ENCODE results near the gene RDH16. TPM values are rescaled to one million over a fixed set of nuclear protein-coding genes. Genes with fewer than 3 reads are reported as not detected.
"Not testable (repeated sequence)": the region's sequence is repeated elsewhere in the genome, so short reads cannot be mapped to it uniquely, and the experiment has no call there.

The RDH16 gene
- polyA plus RNA-seq, 3 donors = 0.47 TPM; not detected in 2

GRCh38 chr12:56963557-56963956, 6.1 kb upstream of the RDH16 start:
- H3K9me3 ChIP-seq (replicated peaks in 1 of 2; ENCODE audit: control insufficient read depth in 1 of 2, insufficient read depth in 1 of 2, low read length in 2 of 2); H3K4me3 Mint-ChIP-seq; DNase-seq; H3K4me2 ChIP-seq (replicated peaks; ENCODE audit: extremely low read depth, low read length, poor library complexity, severe bottlenecking); H3K79me2 ChIP-seq (ENCODE audit: insufficient read depth, low read length); H3K4me1 ChIP-seq (ENCODE audit: control insufficient read depth in 1 of 2, insufficient read depth in 2 of 2, low read length in 2 of 2); intact Hi-C loops (cut with micrococcal nuclease); H3K27me3 ChIP-seq (ENCODE audit: control insufficient read depth in 2 of 2, insufficient read depth in 2 of 2, low read length in 2 of 2); H3K4me1 Mint-ChIP-seq; H3K36me3 Mint-ChIP-seq; H3K36me3 ChIP-seq (replicated peaks in 1 of 2; ENCODE audit: control insufficient read depth in 1 of 2, insufficient read depth in 2 of 2, low read length in 2 of 2); H3K9ac ChIP-seq (ENCODE audit: insufficient read depth, low read length, poor library complexity, severe bottlenecking); H3K4me3 ChIP-seq (replicated peaks in 1 of 3; ENCODE audit: low read depth in 2 of 3, low read length in 3 of 3); H2AFZ ChIP-seq (ENCODE audit: insufficient read depth, low read depth, low read length, poor library complexity, severe bottlenecking); H3K27ac ChIP-seq (ENCODE audit: low read depth in 1 of 2, low read length in 2 of 2); H4K20me1 ChIP-seq (ENCODE audit: insufficient read depth, low read length); H3K27ac Mint-ChIP-seq: not testable (repeated sequence)
- H3K27me3 Mint-ChIP-seq (ENCODE audit: low read depth in 3 of 3) = peaks cover 3 to 11% (median 7%) of the 10 kb centered on the region in 3 donors
- peaks cover 11 to 36% (median 20%) of the 10 kb centered on the region in 7 donors for H3K9me3 Mint-ChIP-seq
- WGBS (ENCODE audit: insufficient coverage) = 100% methylated on average over 1 of the region's 27 CpGs

- H3K36me3 Mint-ChIP-seq; H3K4me3 ChIP-seq (replicated peaks in 1 of 3; ENCODE audit: low read depth in 2 of 3, low read length in 3 of 3); H3K4me2 ChIP-seq (replicated peaks; ENCODE audit: extremely low read depth, low read length, poor library complexity, severe bottlenecking); H3K27me3 ChIP-seq (ENCODE audit: control insufficient read depth in 2 of 2, insufficient read depth in 2 of 2, low read length in 2 of 2); H3K9ac ChIP-seq (ENCODE audit: insufficient read depth, low read length, poor library complexity, severe bottlenecking); H2AFZ ChIP-seq (ENCODE audit: insufficient read depth, low read depth, low read length, poor library complexity, severe bottlenecking); H3K4me1 ChIP-seq (ENCODE audit: control insufficient read depth in 1 of 2, insufficient read depth in 2 of 2, low read length in 2 of 2); H3K27ac ChIP-seq (ENCODE audit: low read depth in 1 of 2, low read length in 2 of 2); H4K20me1 ChIP-seq (ENCODE audit: insufficient read depth, low read length); H3K36me3 ChIP-seq (replicated peaks in 1 of 2; ENCODE audit: control insufficient read depth in 1 of 2, insufficient read depth in 2 of 2, low read length in 2 of 2); H3K79me2 ChIP-seq (ENCODE audit: insufficient read depth, low read length); intact Hi-C loops (cut with micrococcal nuclease); H3K27ac Mint-ChIP-seq; H3K4me1 Mint-ChIP-seq; H3K4me3 Mint-ChIP-seq; DNase-seq; H3K27me3 Mint-ChIP-seq (ENCODE audit: low read depth in 3 of 3): not testable (repeated sequence)
- no CpG with 5 or more reads among the region's 4 CpGs for WGBS (ENCODE audit: insufficient coverage)
- H3K9me3 ChIP-seq (replicated peaks in 1 of 2; ENCODE audit: control insufficient read depth in 1 of 2, insufficient read depth in 1 of 2, low read length in 2 of 2) = peaks cover 10 to 13% of the 10 kb centered on the region in 2 donors
- H3K9me3 Mint-ChIP-seq = peaks cover 17 to 45% (median 29%) of the 10 kb centered on the region in 7 donors
Observed at GRCh38 chr12:56962247-56962646, 4.8 kb upstream of the RDH16 start.

GRCh38 chr12:56958422-56958821, 1.0 kb upstream of the RDH16 start:
- Histone ChIP-seq H3K36me3 (replicated peaks in 1 of 2; ENCODE audit: control insufficient read depth in 1 of 2, insufficient read depth in 2 of 2, low read length in 2 of 2) (no peaks in the 10 kb centered on the region), H4K20me1 (ENCODE audit: insufficient read depth, low read length) (no peaks in the 10 kb centered on the region), H3K4me3 (replicated peaks in 1 of 3; ENCODE audit: low read depth in 2 of 3, low read length in 3 of 3) (no peak overlapping the region), H2AFZ (ENCODE audit: insufficient read depth, low read depth, low read length, poor library complexity, severe bottlenecking) (no peak overlapping the region), H3K27me3 (ENCODE audit: control insufficient read depth in 2 of 2, insufficient read depth in 2 of 2, low read length in 2 of 2) (no peaks in the 10 kb centered on the region), H3K4me2 (replicated peaks; ENCODE audit: extremely low read depth, low read length, poor library complexity, severe bottlenecking) (no peak overlapping the region), H3K9ac (ENCODE audit: insufficient read depth, low read length, poor library complexity, severe bottlenecking) (no peak overlapping the region), H3K4me1 (ENCODE audit: control insufficient read depth in 1 of 2, insufficient read depth in 2 of 2, low read length in 2 of 2) (no peaks in the 10 kb centered on the region), H3K27ac (ENCODE audit: low read depth in 1 of 2, low read length in 2 of 2) (no peak overlapping the region), H3K9me3 (replicated peaks in 1 of 2; ENCODE audit: control insufficient read depth in 1 of 2, insufficient read depth in 1 of 2, low read length in 2 of 2) (peaks cover 10 to 13% of the 10 kb centered on the region in 2 donors), H3K79me2 (ENCODE audit: insufficient read depth, low read length) (no peaks in the 10 kb centered on the region)
- no peak overlapping the region for H3K27ac Mint-ChIP-seq
- H3K36me3 Mint-ChIP-seq = no peaks in the 10 kb centered on the region
- no peak for DNase-seq
- TF ChIP-seq CTCF (IDR thresholded peaks at IDR 0.05) = no peak
- WGBS (ENCODE audit: insufficient coverage) = 86% methylated on average over 2 of the region's 2 CpGs
- H3K27me3 Mint-ChIP-seq (ENCODE audit: low read depth in 3 of 3) = peaks cover 3 to 10% (median 8%) of the 10 kb centered on the region in 3 donors
- intact Hi-C loops (cut with micrococcal nuclease) = no loop called here
- peaks cover 10 to 35% (median 20%) of the 10 kb centered on the region in 7 donors for H3K9me3 Mint-ChIP-seq
- no peak overlapping the region for H3K4me3 Mint-ChIP-seq
- peaks cover 9% of the 10 kb centered on the region for H3K4me1 Mint-ChIP-seq

Data from CD14-positive monocyte (primary cell).